GM15510 (cell line): ENCODE measurements around the gene GLCCI1.
A peak's percentile ranks its signal among the peaks of the same experiment; 100 is the strongest.

Experiments
- POLR2A ChIP-seq: IDR thresholded peaks from 3 replicates; pipeline ENCODE4 v1.6.1; 2011; ENCODE audit warnings: borderline replicate concordance; ENCODE audit not compliant: insufficient read length; ENCODE audit errors: extremely low read depth

The GLCCI1 gene

GRCh38 chr7:7968544-7969305 lies at the start of gene GLCCI1:
Gene GLCCI1 (plus strand): TSS chr7:7968796. CDS start chr7:7969351, 555 bp downstream.
- peak; percentile 72 for TF ChIP-seq POLR2A

- TF ChIP-seq POLR2A, result no peak
These were observed 49.1 kb upstream of the GLCCI1 start for GRCh38 chr7:7919449-7919945.

- no peak for TF ChIP-seq POLR2A
These were observed 48.5 kb upstream of the GLCCI1 start for GRCh38 chr7:7920056-7920455.

DNA sequence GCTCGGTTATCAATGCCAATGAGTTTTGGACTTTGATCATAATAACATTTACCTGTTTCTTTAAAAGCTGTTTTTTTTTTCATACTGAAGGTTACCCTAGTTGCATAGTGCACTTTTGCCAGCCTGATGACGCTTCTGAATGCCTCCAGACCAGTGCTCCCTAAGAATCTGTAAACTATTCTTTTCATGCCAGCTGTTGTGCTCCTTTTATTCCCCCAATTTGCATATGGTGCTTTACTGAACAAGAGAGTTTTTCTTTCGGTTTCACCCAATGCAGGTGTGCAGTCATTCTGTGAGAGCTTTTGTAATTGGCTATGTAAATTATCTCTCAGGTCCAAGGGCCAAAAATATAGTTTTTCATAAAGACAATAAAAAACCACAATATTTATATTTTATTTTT lies 48.1 kb upstream of the GLCCI1 start:
- TF ChIP-seq POLR2A, result no peak

GRCh38 chr7:7921830-7922229 lies 46.8 kb upstream of the GLCCI1 start:
- no peak for TF ChIP-seq POLR2A

DNA sequence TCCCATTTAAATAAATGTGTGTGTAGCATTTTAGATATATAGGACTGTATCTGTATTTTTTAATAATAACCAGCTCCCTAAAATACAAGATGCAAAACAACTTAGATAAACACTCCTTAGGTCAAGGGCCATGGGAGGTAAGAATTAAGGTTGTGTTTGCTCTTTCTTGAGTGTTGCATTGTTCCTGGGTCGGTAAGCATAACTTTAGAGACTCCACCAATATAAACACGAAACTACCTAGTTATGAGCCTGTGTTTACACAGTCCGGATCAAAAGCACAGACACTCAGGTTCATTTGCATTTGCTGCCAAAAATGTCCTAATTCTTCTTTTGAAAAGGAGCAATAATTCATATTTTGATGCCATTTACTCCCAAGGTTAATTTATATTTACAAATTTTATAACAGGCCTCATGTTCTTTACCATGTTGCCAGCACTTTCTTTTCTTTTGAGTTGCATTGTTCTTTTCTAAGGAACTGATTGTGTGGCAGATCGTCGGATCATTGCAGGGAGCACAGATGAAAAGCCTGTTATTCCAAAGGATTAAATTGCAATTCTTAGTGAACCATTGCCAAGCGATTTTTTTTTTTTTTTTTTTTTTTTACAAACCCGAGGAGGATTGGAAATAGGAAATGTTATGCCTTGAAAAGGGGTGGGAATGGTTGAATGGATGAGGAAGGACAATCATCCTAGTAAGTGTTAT lies 45.8 kb upstream of the GLCCI1 start:
- TF ChIP-seq POLR2A, result no peak

DNA sequence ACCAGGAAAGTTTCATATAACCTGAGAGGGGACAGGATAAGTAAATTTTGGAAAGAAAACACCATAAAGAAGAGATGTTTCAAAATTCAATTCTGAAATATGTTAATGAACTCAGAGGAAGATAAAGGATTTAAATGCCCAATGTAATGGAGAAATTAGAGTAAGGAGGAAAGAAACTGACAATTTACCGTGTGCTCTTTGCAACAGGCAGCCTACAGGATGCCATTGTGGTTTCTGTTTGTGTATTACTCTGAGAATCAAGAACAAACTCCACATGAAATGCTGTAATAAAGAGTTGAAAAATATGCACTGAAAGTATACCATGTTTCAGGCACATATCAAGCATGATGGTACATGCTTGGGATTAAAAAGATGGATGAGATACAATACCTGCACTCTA lies 44.8 kb upstream of the GLCCI1 start:
- no peak for TF ChIP-seq POLR2A

DNA sequence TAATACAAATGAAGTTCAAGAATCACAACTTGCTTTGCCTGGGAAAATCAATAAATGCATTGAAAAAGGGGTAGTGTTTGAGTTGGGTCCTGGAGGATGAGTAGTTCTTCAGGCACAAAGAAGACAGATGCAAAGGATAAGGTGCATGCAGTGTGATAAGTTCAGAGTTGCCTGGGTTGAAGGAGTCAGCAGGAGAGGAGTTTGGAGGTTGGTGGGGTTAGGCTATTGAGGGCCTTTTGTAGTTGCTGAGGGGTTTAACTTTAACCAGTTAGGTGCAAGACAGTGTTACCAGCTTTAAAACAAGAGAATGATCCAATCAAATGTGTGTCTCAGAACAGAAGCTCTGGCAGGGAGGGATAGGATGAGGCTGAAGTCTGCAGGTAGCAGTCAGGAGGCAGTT lies 44.3 kb upstream of the GLCCI1 start:
- TF ChIP-seq POLR2A, result no peak

DNA sequence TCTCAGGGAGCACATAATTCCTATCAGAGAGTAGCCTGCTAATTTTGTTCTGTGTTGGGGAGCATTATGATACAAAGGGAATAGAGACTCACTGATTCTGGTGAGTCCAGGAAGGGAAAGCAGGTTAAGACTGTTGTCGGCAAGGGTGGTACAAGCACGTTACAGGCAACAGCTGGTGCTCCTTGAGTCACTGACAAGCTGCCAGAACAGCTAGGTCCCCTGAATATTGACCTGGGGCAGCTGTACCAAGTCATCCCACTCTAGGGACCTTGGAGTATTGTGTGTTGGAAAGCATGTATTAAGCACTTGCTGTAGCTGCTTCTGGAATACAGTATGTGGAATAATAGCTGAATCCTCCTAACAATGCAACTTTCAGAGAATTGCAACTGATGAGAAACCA lies 37.0 kb upstream of the GLCCI1 start:
- no peak for TF ChIP-seq POLR2A

GRCh38 chr7:7932553-7932952 lies 36.0 kb upstream of the GLCCI1 start:
- no peak for TF ChIP-seq POLR2A

GRCh38 chr7:7933915-7934526 lies 34.6 kb upstream of the GLCCI1 start:
- no peak for TF ChIP-seq POLR2A

- no peak for TF ChIP-seq POLR2A
These were observed 33.7 kb upstream of the GLCCI1 start for GRCh38 chr7:7934945-7935344.

DNA sequence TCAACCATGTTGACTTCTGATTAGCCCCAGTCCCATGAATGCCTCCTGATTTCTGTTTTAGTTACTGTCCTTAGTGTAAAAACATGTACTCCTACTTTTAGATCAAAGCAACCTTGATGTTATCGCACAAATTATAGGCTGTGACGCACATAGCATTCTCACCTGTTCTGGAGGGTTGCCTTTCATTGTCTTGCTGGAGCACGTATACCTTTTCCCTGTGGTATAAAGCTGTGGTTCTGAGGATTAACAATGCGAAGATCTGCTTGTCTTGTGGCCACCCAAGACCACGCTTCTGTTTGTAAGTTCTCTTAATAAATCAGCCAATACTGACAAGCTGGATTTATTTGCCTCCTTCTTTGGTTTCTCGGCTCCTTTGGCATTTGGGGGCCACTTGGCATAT lies 30.1 kb upstream of the GLCCI1 start:
- TF ChIP-seq POLR2A, result no peak

GRCh38 chr7:7943951-7944350 lies 24.6 kb upstream of the GLCCI1 start:
- TF ChIP-seq POLR2A, result no peak

GRCh38 chr7:7944619-7945282 lies 23.8 kb upstream of the GLCCI1 start:
- peak; percentile 45 for TF ChIP-seq POLR2A
